H1 (cell line): ENCODE data around the gene MCM9. TPM values are rescaled to one million over a fixed set of nuclear protein-coding genes. Genes with fewer than 3 reads are reported as not detected.

ENCODE experiments used
- CTCF ChIA-PET: fragments of 300-600 bp; sonication (Branson Sonifier 250); formaldehyde crosslinking; loops from one replicate; lab custom pipeline; 2021; ENCODE audit not compliant: partially characterized antibody; lab: Charles Lee
- POLR2A ChIA-PET: fragments of 300-600 bp; sonication (Branson Sonifier 250); formaldehyde crosslinking; loops from one replicate; lab custom pipeline; 2021; ENCODE audit warnings: inconsistent platforms; ENCODE audit not compliant: partially characterized antibody; lab: Charles Lee
- DNase-seq, 2 experiments: peaks; one replicate each; pipeline versions ENCODE4 v3.0.0 to v3.0.0-alpha.2; 2010 to 2022; ENCODE audit warnings: low spot score in 2 of 2, low read depth in 1 of 2, mixed read lengths in 1 of 2
- FAIRE-seq: peaks from 2 replicates; lab custom pipeline; 2011; peaks lifted over from hg19 to GRCh38; lab: Jason Lieb, UNC
- H2AFZ ChIP-seq: 2 replicates; pipeline ENCODE4 v1.8.1; 2012; ENCODE audit warnings: low read length, inconsistent platforms
- H2AK5ac ChIP-seq: 2 replicates; pipeline ENCODE4 v1.6.1; 2013; ENCODE audit warnings: low read depth, low read length
- H2BK120ac ChIP-seq: replicated peaks from 2 replicates; pipeline ENCODE3; 2013; ENCODE audit warnings: low read depth, low read length, inconsistent platforms
- H2BK12ac ChIP-seq: 2 replicates; pipeline ENCODE4 v1.6.1; 2013; ENCODE audit warnings: low read depth, low read length
- H2BK15ac ChIP-seq: 2 replicates; pipeline ENCODE4 v1.6.1; 2013; ENCODE audit warnings: low read length
- H2BK20ac ChIP-seq: 2 replicates; pipeline ENCODE4 v1.6.1; 2013; ENCODE audit warnings: low read length
- H2BK5ac ChIP-seq: 2 replicates; pipeline ENCODE4 v1.6.1; 2013; ENCODE audit warnings: low read depth, low read length
- H3K14ac ChIP-seq: 2 replicates; pipeline ENCODE4 v1.6.1; 2013; ENCODE audit warnings: inconsistent platforms; ENCODE audit not compliant: insufficient read length
- H3K18ac ChIP-seq: 2 replicates; pipeline ENCODE4 v1.6.1; 2013; ENCODE audit warnings: low read length; ENCODE audit errors: extremely low read depth
- H3K23ac ChIP-seq: 2 replicates; pipeline ENCODE4 v1.6.1; 2013; ENCODE audit warnings: inconsistent platforms; ENCODE audit not compliant: insufficient read length
- H3K23me2 ChIP-seq: 2 replicates; pipeline ENCODE4 v1.6.1; 2013; ENCODE audit warnings: low read depth, low read length
- H3K27ac ChIP-seq: 2 replicates; pipeline ENCODE4 v1.6.1; 2011; ENCODE audit warnings: low read depth, low read length, inconsistent platforms
- H3K27me3 ChIP-seq, 4 experiments: replicated peaks in 1 of 4; 1 replicate in 1 of 4; 2 replicates in 3 of 4; pipeline versions ENCODE4 v1.6.1 to v1.8.1; 2011 to 2013; ENCODE audit warnings: low read length in 3 of 4, mild to moderate bottlenecking in 3 of 4, inconsistent platforms in 2 of 4, mixed read lengths in 2 of 4, moderate library complexity in 1 of 4; ENCODE audit not compliant: control insufficient read depth in 3 of 4, insufficient read depth in 3 of 4; ENCODE audit errors: extremely low read depth in 1 of 4
- H3K36me3 ChIP-seq, 4 experiments: 2 replicates each; pipeline versions ENCODE4 v1.6.1 to v1.8.1; 2011 to 2013; ENCODE audit warnings: mild to moderate bottlenecking in 4 of 4, low read length in 3 of 4, moderate library complexity in 2 of 4, control low read depth in 1 of 4, inconsistent platforms in 1 of 4; ENCODE audit not compliant: insufficient read depth in 4 of 4, control insufficient read depth in 2 of 4
- H3K4ac ChIP-seq: replicated peaks from 2 replicates; pipeline ENCODE3; 2013; ENCODE audit warnings: low read length, low read depth, mixed read lengths, inconsistent platforms; ENCODE audit not compliant: insufficient read length
- H3K4me1 ChIP-seq, 4 experiments: replicated peaks in 1 of 4; 1 replicate in 1 of 4; 2 replicates in 3 of 4; pipeline versions ENCODE4 v1.6.1 to v1.8.1; 2011 to 2013; ENCODE audit warnings: low read length in 3 of 4, inconsistent platforms in 2 of 4, mixed read lengths in 1 of 4; ENCODE audit not compliant: insufficient read depth in 4 of 4, control insufficient read depth in 3 of 4
- H3K4me2 ChIP-seq, 2 experiments: 2 replicates each; pipeline versions ENCODE4 v1.6.1 to v1.8.1; 2011 to 2013; ENCODE audit warnings: low read depth in 2 of 2, low read length in 2 of 2, control low read depth in 1 of 2, inconsistent platforms in 1 of 2, mild to moderate bottlenecking in 1 of 2; ENCODE audit not compliant: insufficient read depth in 1 of 2
- H3K4me3 ChIP-seq, 4 experiments: fragments of 200-600, 300-600 bp in 1 of 4; sonication (generic), shearing (Covaris generic), sonication (Bioruptor Twin) in 1 of 4; 2 replicates each; pipeline versions ENCODE4 v1.5.1 to v1.8.1; 2011 to 2016; ENCODE audit warnings: low read length in 4 of 4, low read depth in 3 of 4, control low read depth in 2 of 4, inconsistent platforms in 2 of 4, mild to moderate bottlenecking in 2 of 4, mixed read lengths in 1 of 4, moderate library complexity in 1 of 4; ENCODE audit not compliant: insufficient read depth in 2 of 4; ENCODE audit errors: extremely low read depth in 1 of 4
- H3K56ac ChIP-seq: replicated peaks from 2 replicates; pipeline ENCODE3; 2013; ENCODE audit warnings: low read depth, mild to moderate bottlenecking, mixed read lengths, low read length, inconsistent platforms; ENCODE audit not compliant: insufficient read length
- H3K79me1 ChIP-seq: 2 replicates; pipeline ENCODE4 v1.6.1; 2013; ENCODE audit warnings: low read depth, low read length, control low read depth
- H3K79me2 ChIP-seq, 2 experiments: 2 replicates each; pipeline versions ENCODE4 v1.6.1 to v1.8.1; 2012 to 2013; ENCODE audit warnings: low read length in 2 of 2, mild to moderate bottlenecking in 2 of 2, inconsistent platforms in 1 of 2; ENCODE audit not compliant: insufficient read depth in 2 of 2, control insufficient read depth in 1 of 2
- H3K9ac ChIP-seq, 4 experiments: replicated peaks in 1 of 4; 1 replicate in 1 of 4; 2 replicates in 3 of 4; pipeline versions ENCODE4 v1.6.1 to v1.8.1; 2011 to 2013; ENCODE audit warnings: low read depth in 3 of 4, low read length in 3 of 4, control low read depth in 2 of 4, mild to moderate bottlenecking in 2 of 4, moderate library complexity in 2 of 4, inconsistent platforms in 1 of 4; ENCODE audit errors: extremely low read depth in 1 of 4
- H3K9me3 ChIP-seq, 2 experiments: 2 replicates each; pipeline versions ENCODE4 v1.6.1 to v1.8.1; 2012 to 2013; ENCODE audit warnings: mild to moderate bottlenecking in 2 of 2, moderate library complexity in 2 of 2, control low read depth in 1 of 2, inconsistent platforms in 1 of 2, low read depth in 1 of 2, low read length in 1 of 2, mixed read lengths in 1 of 2; ENCODE audit not compliant: insufficient read depth in 2 of 2
- H4K20me1 ChIP-seq, 2 experiments: replicated peaks in 1 of 2; 2 replicates each; pipeline versions ENCODE3 to v1.8.1; 2011 to 2013; ENCODE audit warnings: inconsistent platforms in 2 of 2, low read length in 2 of 2, mild to moderate bottlenecking in 1 of 2; ENCODE audit not compliant: insufficient read depth in 2 of 2, control insufficient read depth in 1 of 2
- H4K5ac ChIP-seq: 2 replicates; pipeline ENCODE4 v1.6.1; 2013; ENCODE audit warnings: low read length, low read depth, mixed read lengths, inconsistent platforms; ENCODE audit not compliant: insufficient read length
- H4K8ac ChIP-seq: 2 replicates; pipeline ENCODE4 v1.8.0; 2013; ENCODE audit warnings: mild to moderate bottlenecking, moderate library complexity, low read length, inconsistent platforms; ENCODE audit not compliant: insufficient read depth; ENCODE audit errors: extremely low read depth
- H4K91ac ChIP-seq: replicated peaks from 2 replicates; pipeline ENCODE3; 2013; ENCODE audit warnings: low read length, mixed read lengths, inconsistent platforms; ENCODE audit not compliant: insufficient read length
- BCL11A ChIP-seq, 2 experiments: IDR thresholded peaks; one replicate each; pipeline ENCODE4 v1.6.1; 2011; ENCODE audit warnings: low read depth in 2 of 2, low read length in 2 of 2, mild to moderate bottlenecking in 2 of 2
- CREB1 ChIP-seq: IDR thresholded peaks from 2 replicates; pipeline ENCODE4 v1.6.1; 2012; ENCODE audit warnings: inconsistent platforms
- CTCF ChIP-seq, 3 experiments: IDR thresholded peaks; 1 replicate in 2 of 3; 2 replicates in 1 of 3; pipeline versions ENCODE4 v1.5.1 to v1.6.1; 2011; ENCODE audit warnings: low read length in 3 of 3, mild to moderate bottlenecking in 3 of 3, inconsistent platforms in 2 of 3, low read depth in 1 of 3, moderate library complexity in 1 of 3; ENCODE audit not compliant: insufficient read depth in 1 of 3; ENCODE audit errors: control extremely low read depth in 1 of 3
- EP300 ChIP-seq, 2 experiments: IDR thresholded peaks; 1 replicate in 1 of 2; 2 replicates in 1 of 2; pipeline ENCODE4 v1.6.1; 2011 to 2012; ENCODE audit warnings: low read depth in 2 of 2, low read length in 2 of 2, mild to moderate bottlenecking in 2 of 2, borderline replicate concordance in 1 of 2, inconsistent platforms in 1 of 2, moderate library complexity in 1 of 2
- JUND ChIP-seq: IDR thresholded peaks from 2 replicates; pipeline ENCODE4 v1.6.1; 2011; ENCODE audit warnings: mild to moderate bottlenecking, improper control_type of control experiment, low read length
- KDM5A ChIP-seq: fragments of 200-600 bp; IDR thresholded peaks from 2 replicates; pipeline ENCODE4 v1.7.1; 2012; ENCODE audit warnings: mild to moderate bottlenecking, low read length, inconsistent platforms, mixed read lengths
- NANOG ChIP-seq: IDR thresholded peaks from 2 replicates; pipeline ENCODE4 v1.6.1; 2011; ENCODE audit warnings: low read length, low read depth, mild to moderate bottlenecking, inconsistent platforms; ENCODE audit not compliant: insufficient read depth, poor library complexity, severe bottlenecking
- NRF1 ChIP-seq: IDR thresholded peaks from 2 replicates; pipeline ENCODE4 v1.6.1; 2011; ENCODE audit warnings: mild to moderate bottlenecking, low read depth, low read length, improper control_type of control experiment
- PHF8 ChIP-seq: fragments of 200-600 bp; sonication (generic); conservative IDR thresholded peaks from 2 replicates; pipeline ENCODE4 v1.7.1; 2012; ENCODE audit warnings: low read depth, mild to moderate bottlenecking, inconsistent platforms, low read length, moderate library complexity
- SIX5 ChIP-seq: IDR thresholded peaks from 2 replicates; pipeline ENCODE4 v1.6.1; 2011; ENCODE audit warnings: mild to moderate bottlenecking, low read depth, low read length
- ZNF274 ChIP-seq: IDR thresholded peaks from 2 replicates; pipeline ENCODE4 v1.7.0; 2012; ENCODE audit warnings: low read length, borderline replicate concordance; ENCODE audit errors: extremely low read depth
- WGBS, 2 experiments: shearing (Covaris generic) in 1 of 2; methylation state at CpG; one replicate each; pipeline versions ENCODE4 v1.1.6 to v1.1.7; 2013 to 2015; ENCODE audit warnings: low lambda C conversion rate in 2 of 2, mixed read lengths in 2 of 2, inconsistent platforms in 1 of 2, low coverage in 1 of 2, missing lambda C conversion rate in 1 of 2; ENCODE audit not compliant: insufficient replicate concordance in 2 of 2, insufficient coverage in 1 of 2, insufficient read length in 1 of 2; ENCODE audit errors: extremely low coverage in 1 of 2, missing lambda C conversion rate in 1 of 2; 5-methylcytosine and 5-hydroxymethylcytosine counted together
- polyA plus RNA-seq, 7 experiments: library from polyadenylated mRNA; depleted of rRNA in 3 of 7; stranded (reverse) in 5 of 7; unstranded in 2 of 7; fragments of >200 nt in 5 of 7; fragments of 200-250 nt in 2 of 7; gene quantifications; 1 replicate in 5 of 7; 2 replicates in 1 of 7; 4 replicates in 1 of 7; pipeline versions ENCODE4 v1.2.1 to v1.2.3, GENCODE V29; 2011 to 2013; ENCODE audit warnings: missing spikeins in 2 of 7, mixed read lengths in 2 of 7
- total RNA-seq: library from RNA; stranded (reverse); fragmentation: NEBNext Ultra II Directional; extraction: Animal tissue kit (Norgen Biotek cat#: 25700); gene quantifications from 2 replicates; pipeline ENCODE4 v1.2.1, GENCODE V29; 2021

The MCM9 gene
- total and polyA plus RNA-seq, 2 of the 8 experiments (the other 6 are each of a cell fraction or from before 2014, with no cell fraction given), result 3.7 to 11.4 TPM

DNA sequence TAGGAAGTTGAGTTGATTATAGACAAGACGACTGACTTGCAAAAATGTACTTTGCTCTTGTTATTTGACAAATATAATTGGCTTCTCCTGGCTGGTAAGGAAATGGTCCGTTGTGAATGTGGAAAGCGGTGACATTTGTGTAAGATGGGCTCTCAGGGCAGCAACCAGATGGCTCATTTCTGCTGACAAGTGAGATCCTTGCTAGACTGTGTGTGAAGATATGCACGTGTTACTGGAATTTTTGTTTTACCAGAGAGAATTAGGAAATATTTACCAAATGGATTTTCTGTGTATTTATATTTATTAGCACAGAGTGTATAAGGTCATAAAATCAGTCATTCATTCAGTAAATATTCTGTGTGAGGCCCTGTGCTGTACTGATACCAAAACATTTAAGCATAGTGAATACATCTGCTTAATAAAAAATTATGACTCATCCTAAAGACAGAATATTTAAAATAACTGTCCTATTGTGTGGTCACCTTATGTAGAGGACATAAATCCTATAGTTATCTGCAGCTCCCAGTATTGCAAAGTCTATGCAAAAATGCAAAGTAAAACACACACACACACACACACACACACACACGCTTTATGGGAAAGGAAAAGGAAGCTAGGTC, 150.9 kb downstream of the MCM9 start:
- Histone ChIP-seq H3K23me2 (no peaks in the 10 kb centered on the region), H4K8ac (no peak overlapping the region), H3K27me3 (no peaks in the 10 kb centered on the region), H3K79me1 (no peaks in the 10 kb centered on the region), H4K91ac (no peak overlapping the region)
- TF ChIP-seq NRF1 (no peak), NANOG (no peak), CTCF (IDR thresholded peaks at IDR 0.05; ENCODE audit: control extremely low read depth in 1 of 3, insufficient read depth in 1 of 3, low read depth in 1 of 3, low read length in 3 of 3) (no peak), CREB1 (no peak), SIX5 (no peak), ZNF274 (no peak), KDM5A (no peak), EP300 (IDR thresholded peaks at IDR 0.05; ENCODE audit: borderline replicate concordance in 1 of 2, low read depth in 2 of 2, low read length in 2 of 2) (no peak), JUND (no peak), BCL11A (IDR thresholded peaks at IDR 0.05; ENCODE audit: low read depth in 2 of 2, low read length in 2 of 2) (no peak), PHF8 (no peak)
- TF ChIP-seq, all 59 proteins: peak for 0
- Histone ChIP-seq H3K4me2 (no peak overlapping the region), H3K36me3 (no peaks in the 10 kb centered on the region), H3K9ac (no peak overlapping the region), H2BK12ac (no peak overlapping the region), H3K18ac (no peak overlapping the region), H2BK5ac (no peak overlapping the region), H2AFZ (no peak overlapping the region), H3K4me3 (no peak overlapping the region), H2BK20ac (no peak overlapping the region), H4K20me1 (no peaks in the 10 kb centered on the region), H2BK120ac (no peak overlapping the region), H3K23ac (no peak overlapping the region), H3K14ac (no peak overlapping the region), H3K9me3 (no peaks in the 10 kb centered on the region), H3K79me2 (no peaks in the 10 kb centered on the region), H3K4ac (no peak overlapping the region), H3K4me1 (peaks cover 0 to 5% (median 0%) of the 10 kb centered on the region in 4 experiments; a peak in 3 of 7 replicates), H3K27ac (no peak overlapping the region), H3K56ac (no peak overlapping the region), H4K5ac (no peak overlapping the region), H2BK15ac (no peak overlapping the region), H2AK5ac (no peak overlapping the region)
- DNase-seq (no peak), FAIRE-seq (no peak)
- CTCF ChIA-PET, result interaction anchor here (0.7 to 2.2 kb wide), 11 partner anchors 8 to 326 kb away, joined by 3 to 5 read pairs (median 4); no protein-coding TSS in a partner anchor
- 83% methylated on average over 5 of the region's 5 CpGs; no CpG with 5 or more reads in 1 of the 2 experiments for WGBS, 2 experiments
- POLR2A ChIA-PET, result no interaction called here
